ENCODE results near the gene FAM13A. TPM values are rescaled to one million over a fixed set of nuclear protein-coding genes. Genes with fewer than 3 reads are reported as not detected.

The FAM13A gene
- total and polyA plus RNA-seq, 10 of the 15 experiments (the other 5 are each of a cell fraction or from before 2014, with no cell fraction given), result 0.05 to 1.8 (median 0.27) TPM; not detected in 1

DNA sequence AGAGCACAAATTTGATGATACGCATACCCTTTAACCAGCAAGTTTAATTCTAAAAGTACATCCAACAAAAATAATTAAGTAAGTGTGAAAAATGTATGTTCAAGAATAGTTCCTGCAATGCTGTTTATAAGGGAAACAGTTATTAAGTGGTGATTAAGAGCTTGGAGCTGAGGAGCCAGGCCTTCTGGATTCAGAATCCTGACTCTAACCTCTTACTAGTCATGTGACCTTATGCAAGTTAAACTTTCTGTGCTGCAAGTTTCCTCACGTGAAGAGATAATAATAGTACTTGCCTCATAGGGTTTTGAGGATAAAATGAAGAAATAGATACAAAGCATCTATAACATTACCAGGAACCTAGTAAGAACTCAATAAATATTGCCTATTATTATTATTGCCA, 77.7 kb downstream of the FAM13A start:
- Histone ChIP-seq H3K4me3 (no peak overlapping the region), H3K4me1 (ENCODE audit: control insufficient read depth, insufficient read depth, low read length) (no peaks in the 10 kb centered on the region), H3K9ac (ENCODE audit: control insufficient read depth, insufficient read depth, low read length) (no peak overlapping the region), H2AFZ (ENCODE audit: control insufficient read depth, low read depth, low read length) (no peak overlapping the region), H3K9me3 (replicated peaks; ENCODE audit: control insufficient read depth, insufficient read depth, low read length) (no peaks in the 10 kb centered on the region), H4K20me1 (ENCODE audit: control insufficient read depth, insufficient read depth) (no peaks in the 10 kb centered on the region), H3K4me2 (ENCODE audit: control insufficient read depth, insufficient read depth) (no peak overlapping the region), H3K27ac (ENCODE audit: control insufficient read depth, insufficient read depth) (no peak overlapping the region), H3K27me3 (replicated peaks in 1 of 2; ENCODE audit: control insufficient read depth in 2 of 2, insufficient read depth in 2 of 2, low read length in 1 of 2) (no peaks in the 10 kb centered on the region), H3K79me2 (ENCODE audit: control insufficient read depth, insufficient read depth, low read length) (no peaks in the 10 kb centered on the region), H3K36me3 (ENCODE audit: control insufficient read depth in 2 of 2, insufficient read depth in 2 of 2, low read length in 1 of 2) (no peaks in the 10 kb centered on the region)
- ChIA-PET CTCF (interaction anchor here (0.5 to 1.7 kb wide), 2 partner anchors 13 to 62 kb away, joined by 3 to 7 read pairs; no protein-coding TSS in a partner anchor), POLR2A (interaction anchor here (1.2 kb wide), 1 partner anchor 11 kb away, joined by 4 read pairs; no protein-coding TSS in a partner anchor), RAD21 (ENCODE audit: unreplicated experiment) (no interaction called here), SMC1A (ENCODE audit: uncharacterized antibody, unreplicated experiment) (interaction anchor here (0.6 to 1.5 kb wide), 6 partner anchors 13 to 417 kb away, joined by 3 to 5 read pairs (median 4); no protein-coding TSS in a partner anchor)
- intact Hi-C loops (cut with micrococcal nuclease; ENCODE audit: unreplicated experiment), result no loop called here
- in situ Hi-C loops (cut with MboI), result no loop called here
- no peak for DNase-seq (ENCODE audit: low read depth, low spot score)
- TF ChIP-seq KAT2A (conservative IDR thresholded peaks at IDR 0.05; ENCODE audit: control insufficient read depth, low read depth, low read length), result no peak
- TF ChIP-seq ZNF217 (IDR thresholded peaks at IDR 0.05), result no peak
- ATAC-seq, result no peak
- FAIRE-seq, result no peak
- WGBS (ENCODE audit: insufficient coverage, insufficient replicate concordance, low lambda C conversion rate, missing lambda C conversion rate), result 50% methylated on average over 2 of the region's 2 CpGs
- BruUV-seq (replicated peaks), result no TSS peak

DNA sequence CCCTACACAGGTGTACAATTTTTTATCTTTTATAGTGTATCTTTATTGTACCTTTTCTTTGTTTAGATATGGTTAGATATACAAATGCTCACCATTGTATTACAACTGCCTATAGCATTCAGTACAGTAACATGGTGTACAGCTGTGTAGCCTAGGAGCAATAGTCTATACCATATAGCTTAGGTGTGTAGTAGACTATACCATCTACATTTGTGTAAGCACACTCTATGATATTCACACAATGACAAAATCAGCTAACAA, 80.3 kb downstream of the FAM13A start:
- H3K9ac ChIP-seq (ENCODE audit: control insufficient read depth, insufficient read depth, low read length), result no peak overlapping the region
- no peaks in the 10 kb centered on the region; a peak in 1 of 4 replicates for H3K27me3 ChIP-seq (replicated peaks in 1 of 2; ENCODE audit: control insufficient read depth in 2 of 2, insufficient read depth in 2 of 2, low read length in 1 of 2)
- H3K79me2 ChIP-seq (ENCODE audit: control insufficient read depth, insufficient read depth, low read length), result no peaks in the 10 kb centered on the region
- no peaks in the 10 kb centered on the region for H3K4me1 ChIP-seq (ENCODE audit: control insufficient read depth, insufficient read depth, low read length)
- FAIRE-seq (no peak), DNase-seq (ENCODE audit: low read depth, low spot score) (no peak), ATAC-seq (no peak)
- no peaks in the 10 kb centered on the region for H3K36me3 ChIP-seq (ENCODE audit: control insufficient read depth in 2 of 2, insufficient read depth in 2 of 2, low read length in 1 of 2)
- H2AFZ ChIP-seq (ENCODE audit: control insufficient read depth, low read depth, low read length), result no peak overlapping the region
- in situ Hi-C loops (cut with MboI), result no loop called here
- SMC1A ChIA-PET (ENCODE audit: uncharacterized antibody, unreplicated experiment), result no interaction called here
- no peaks in the 10 kb centered on the region; the same call in 2 of the 3 replicates for H3K9me3 ChIP-seq (replicated peaks; ENCODE audit: control insufficient read depth, insufficient read depth, low read length)
- BruUV-seq (replicated peaks), result no TSS peak
- no peak overlapping the region for H3K4me3 ChIP-seq
- intact Hi-C loops (cut with micrococcal nuclease; ENCODE audit: unreplicated experiment), result no loop called here
- CTCF ChIA-PET, result no interaction called here
- no peak overlapping the region for H3K27ac ChIP-seq (ENCODE audit: control insufficient read depth, insufficient read depth)
- POLR2A ChIA-PET, result no interaction called here
- TF ChIP-seq, protein P1, sequence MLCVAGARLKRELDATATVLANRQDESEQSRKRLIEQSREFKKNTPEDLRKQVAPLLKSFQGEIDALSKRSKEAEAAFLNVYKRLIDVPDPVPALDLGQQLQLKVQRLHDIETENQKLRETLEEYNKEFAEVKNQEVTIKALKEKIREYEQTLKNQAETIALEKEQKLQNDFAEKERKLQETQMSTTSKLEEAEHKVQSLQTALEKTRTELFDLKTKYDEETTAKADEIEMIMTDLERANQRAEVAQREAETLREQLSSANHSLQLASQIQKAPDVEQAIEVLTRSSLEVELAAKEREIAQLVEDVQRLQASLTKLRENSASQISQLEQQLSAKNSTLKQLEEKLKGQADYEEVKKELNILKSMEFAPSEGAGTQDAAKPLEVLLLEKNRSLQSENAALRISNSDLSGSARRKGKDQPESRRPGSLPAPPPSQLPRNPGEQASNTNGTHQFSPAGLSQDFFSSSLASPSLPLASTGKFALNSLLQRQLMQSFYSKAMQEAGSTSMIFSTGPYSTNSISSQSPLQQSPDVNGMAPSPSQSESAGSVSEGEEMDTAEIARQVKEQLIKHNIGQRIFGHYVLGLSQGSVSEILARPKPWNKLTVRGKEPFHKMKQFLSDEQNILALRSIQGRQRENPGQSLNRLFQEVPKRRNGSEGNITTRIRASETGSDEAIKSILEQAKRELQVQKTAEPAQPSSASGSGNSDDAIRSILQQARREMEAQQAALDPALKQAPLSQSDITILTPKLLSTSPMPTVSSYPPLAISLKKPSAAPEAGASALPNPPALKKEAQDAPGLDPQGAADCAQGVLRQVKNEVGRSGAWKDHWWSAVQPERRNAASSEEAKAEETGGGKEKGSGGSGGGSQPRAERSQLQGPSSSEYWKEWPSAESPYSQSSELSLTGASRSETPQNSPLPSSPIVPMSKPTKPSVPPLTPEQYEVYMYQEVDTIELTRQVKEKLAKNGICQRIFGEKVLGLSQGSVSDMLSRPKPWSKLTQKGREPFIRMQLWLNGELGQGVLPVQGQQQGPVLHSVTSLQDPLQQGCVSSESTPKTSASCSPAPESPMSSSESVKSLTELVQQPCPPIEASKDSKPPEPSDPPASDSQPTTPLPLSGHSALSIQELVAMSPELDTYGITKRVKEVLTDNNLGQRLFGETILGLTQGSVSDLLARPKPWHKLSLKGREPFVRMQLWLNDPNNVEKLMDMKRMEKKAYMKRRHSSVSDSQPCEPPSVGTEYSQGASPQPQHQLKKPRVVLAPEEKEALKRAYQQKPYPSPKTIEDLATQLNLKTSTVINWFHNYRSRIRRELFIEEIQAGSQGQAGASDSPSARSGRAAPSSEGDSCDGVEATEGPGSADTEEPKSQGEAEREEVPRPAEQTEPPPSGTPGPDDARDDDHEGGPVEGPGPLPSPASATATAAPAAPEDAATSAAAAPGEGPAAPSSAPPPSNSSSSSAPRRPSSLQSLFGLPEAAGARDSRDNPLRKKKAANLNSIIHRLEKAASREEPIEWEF (IDR thresholded peaks at IDR 0.05; ENCODE audit: insufficient replicate concordance, low read depth, low read length), result no peak
- TF ChIP-seq, protein P2, sequence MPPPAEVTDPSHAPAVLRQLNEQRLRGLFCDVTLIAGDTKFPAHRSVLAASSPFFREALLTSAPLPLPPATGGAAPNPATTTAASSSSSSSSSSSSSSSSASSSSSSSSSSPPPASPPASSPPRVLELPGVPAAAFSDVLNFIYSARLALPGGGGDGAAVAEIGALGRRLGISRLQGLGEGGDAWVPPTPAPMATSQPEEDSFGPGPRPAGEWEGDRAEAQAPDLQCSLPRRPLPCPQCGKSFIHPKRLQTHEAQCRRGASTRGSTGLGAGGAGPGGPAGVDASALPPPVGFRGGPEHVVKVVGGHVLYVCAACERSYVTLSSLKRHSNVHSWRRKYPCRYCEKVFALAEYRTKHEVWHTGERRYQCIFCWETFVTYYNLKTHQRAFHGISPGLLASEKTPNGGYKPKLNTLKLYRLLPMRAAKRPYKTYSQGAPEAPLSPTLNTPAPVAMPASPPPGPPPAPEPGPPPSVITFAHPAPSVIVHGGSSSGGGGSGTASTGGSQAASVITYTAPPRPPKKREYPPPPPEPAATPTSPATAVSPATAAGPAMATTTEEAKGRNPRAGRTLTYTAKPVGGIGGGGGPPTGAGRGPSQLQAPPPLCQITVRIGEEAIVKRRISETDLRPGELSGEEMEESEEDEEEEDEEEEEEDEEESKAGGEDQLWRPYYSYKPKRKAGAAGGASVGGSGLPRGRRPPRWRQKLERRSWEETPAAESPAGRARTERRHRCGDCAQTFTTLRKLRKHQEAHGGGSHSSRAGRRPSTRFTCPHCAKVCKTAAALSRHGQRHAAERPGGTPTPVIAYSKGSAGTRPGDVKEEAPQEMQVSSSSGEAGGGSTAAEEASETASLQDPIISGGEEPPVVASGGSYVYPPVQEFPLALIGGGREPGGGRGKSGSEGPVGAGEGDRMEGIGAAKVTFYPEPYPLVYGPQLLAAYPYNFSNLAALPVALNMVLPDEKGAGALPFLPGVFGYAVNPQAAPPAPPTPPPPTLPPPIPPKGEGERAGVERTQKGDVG (CRISPR knock-in tag; IDR thresholded peaks at IDR 0.05), result no peak
- TF ChIP-seq ZNF217 (IDR thresholded peaks at IDR 0.05), result no peak
- no peak for TF ChIP-seq TCF3 (IDR thresholded peaks at IDR 0.05; ENCODE audit: borderline replicate concordance, insufficient read depth, low read depth, low read length)
- no peak for TF ChIP-seq RFX5 (IDR thresholded peaks at IDR 0.05; ENCODE audit: low read depth, low read length)
- RAD21 ChIA-PET (ENCODE audit: unreplicated experiment), result no interaction called here
- H3K4me2 ChIP-seq (ENCODE audit: control insufficient read depth, insufficient read depth), result no peak overlapping the region
- H4K20me1 ChIP-seq (ENCODE audit: control insufficient read depth, insufficient read depth), result no peaks in the 10 kb centered on the region

Measured in GM12878 (cell line).